Keratinocyte (primary cell): ENCODE results near the gene PSD2. TPM values are rescaled to one million over a fixed set of nuclear protein-coding genes. Genes with fewer than 3 reads are reported as not detected.

Experiments used
- DNase-seq: peaks from one replicate; pipeline ENCODE4 v3.0.0-alpha.2; 2011; ENCODE audit warnings: low read depth, missing footprints, low spot score
- FAIRE-seq: peaks from 2 replicates; lab custom pipeline; 2011; peaks lifted over from hg19 to GRCh38; lab: Jason Lieb, UNC
- H2AFZ ChIP-seq: 2 replicates; pipeline ENCODE4 v1.6.0; 2012; ENCODE audit warnings: low read length, control low read depth, inconsistent platforms; ENCODE audit not compliant: control insufficient read depth
- H3K27ac ChIP-seq: 2 replicates; pipeline ENCODE4 v1.5.1; 2011; ENCODE audit warnings: low read length; ENCODE audit not compliant: control insufficient read depth, insufficient read depth
- H3K27me3 ChIP-seq: 3 replicates; pipeline ENCODE4 v1.6.0; 2011; ENCODE audit warnings: low read length; ENCODE audit not compliant: control insufficient read depth, insufficient read depth; ENCODE audit errors: extremely low read depth
- H3K36me3 ChIP-seq, 2 experiments: 2 replicates in 1 of 2; 3 replicates in 1 of 2; pipeline ENCODE4 v1.5.1; 2011; ENCODE audit warnings: low read length in 2 of 2, mild to moderate bottlenecking in 1 of 2; ENCODE audit not compliant: control insufficient read depth in 2 of 2, insufficient read depth in 2 of 2; ENCODE audit errors: extremely low read depth in 1 of 2
- H3K4me1 ChIP-seq: 3 replicates; pipeline ENCODE4 v1.5.1; 2011; ENCODE audit warnings: low read length; ENCODE audit not compliant: control insufficient read depth, insufficient read depth; ENCODE audit errors: extremely low read depth
- H3K4me2 ChIP-seq: 3 replicates; pipeline ENCODE4 v1.6.0; 2011; ENCODE audit warnings: low read depth, low read length; ENCODE audit not compliant: control insufficient read depth, insufficient read depth; ENCODE audit errors: extremely low read depth
- H3K4me3 ChIP-seq, 3 experiments: fragments of 200-600 bp in 1 of 3; sonication (generic) in 1 of 3; 2 replicates in 2 of 3; 3 replicates in 1 of 3; pipeline ENCODE4 v1.5.1; 2011 to 2016; ENCODE audit warnings: low read length in 3 of 3, mild to moderate bottlenecking in 3 of 3, control low read depth in 2 of 3, inconsistent platforms in 1 of 3, low read depth in 1 of 3, mixed read lengths in 1 of 3, mixed run types in 1 of 3, moderate library complexity in 1 of 3; ENCODE audit not compliant: control insufficient read depth in 2 of 3, insufficient read depth in 2 of 3; ENCODE audit errors: extremely low read depth in 1 of 3
- H3K79me2 ChIP-seq: 2 replicates; pipeline ENCODE4 v1.6.0; 2012; ENCODE audit warnings: low read length; ENCODE audit not compliant: control insufficient read depth, insufficient read depth
- H3K9ac ChIP-seq: 3 replicates; pipeline ENCODE4 v1.6.0; 2011; ENCODE audit warnings: low read length; ENCODE audit not compliant: control insufficient read depth, insufficient read depth; ENCODE audit errors: extremely low read depth
- H3K9me1 ChIP-seq: 3 replicates; pipeline ENCODE4 v1.6.0; 2011; ENCODE audit warnings: low read length; ENCODE audit not compliant: control insufficient read depth, insufficient read depth; ENCODE audit errors: extremely low read depth
- H3K9me3 ChIP-seq: 2 replicates; pipeline ENCODE4 v1.5.1; 2012; ENCODE audit warnings: low read depth, low read length; ENCODE audit not compliant: control insufficient read depth
- H4K20me1 ChIP-seq: 3 replicates; pipeline ENCODE4 v1.6.0; 2011; ENCODE audit warnings: low read length; ENCODE audit not compliant: control insufficient read depth, insufficient read depth; ENCODE audit errors: extremely low read depth
- EZH2 ChIP-seq: IDR thresholded peaks from one replicate; pipeline ENCODE4 v1.6.1; 2012; ENCODE audit warnings: inconsistent platforms, mild to moderate bottlenecking, low read length, moderate library complexity
- dilution Hi-C: fragments of 300-500 bp; cut with MboI; formaldehyde crosslinking; loops from one replicate; pipeline ENCODE4 v1.7.0; 2020; ENCODE audit warnings: low sequenced_read_pairs; ENCODE audit not compliant: extremely low pct_ligation_motif_present
- polyA plus RNA-seq, 5 experiments: library from polyadenylated mRNA; depleted of rRNA in 3 of 5; stranded (reverse) in 3 of 5; stranded (forward) in 1 of 5; unstranded in 1 of 5; fragments of >200 nt; gene quantifications; 1 replicate in 1 of 5; 2 replicates in 3 of 5; 3 replicates in 1 of 5; pipeline versions ENCODE4 v1.2.1 to v1.2.3, GENCODE V29; 2011 to 2012; ENCODE audit warnings: missing spikeins in 2 of 5, low read depth in 1 of 5, low replicate concordance in 1 of 5
- TF ChIP-seq, protein P1 (sequence below), 3 experiments: IDR thresholded peaks in 1 of 3; conservative IDR thresholded peaks in 1 of 3; optimal IDR thresholded peaks in 1 of 3; 2 replicates in 2 of 3; 3 replicates in 1 of 3; pipeline versions ENCODE3 to v1.5.1; 2011; ENCODE audit warnings: low read length in 3 of 3, mild to moderate bottlenecking in 3 of 3, moderate library complexity in 2 of 3, control low read depth in 1 of 3, inconsistent platforms in 1 of 3; ENCODE audit not compliant: insufficient read depth in 2 of 3; ENCODE audit errors: extremely low read depth in 1 of 3

PSD2 gene
- polyA plus RNA-seq, 1 donor (not counting 4 experiments of a cell fraction or from before 2014, with no cell fraction given), result not detected

- peaks cover 17% of the 10 kb centered on the region for H3K4me1 ChIP-seq
- dilution Hi-C loops, result no loop called here
- H3K27ac ChIP-seq, result no peak overlapping the region
- no peak for DNase-seq
- H3K4me2 ChIP-seq, result peak overlapping the region; percentile 53
- H3K36me3 ChIP-seq, result no peaks in the 10 kb centered on the region
- no peaks in the 10 kb centered on the region for H3K9me1 ChIP-seq
- H3K9ac ChIP-seq, result no peak overlapping the region
- no peak for FAIRE-seq
- no peaks in the 10 kb centered on the region for H3K79me2 ChIP-seq
- TF ChIP-seq, protein P1, sequence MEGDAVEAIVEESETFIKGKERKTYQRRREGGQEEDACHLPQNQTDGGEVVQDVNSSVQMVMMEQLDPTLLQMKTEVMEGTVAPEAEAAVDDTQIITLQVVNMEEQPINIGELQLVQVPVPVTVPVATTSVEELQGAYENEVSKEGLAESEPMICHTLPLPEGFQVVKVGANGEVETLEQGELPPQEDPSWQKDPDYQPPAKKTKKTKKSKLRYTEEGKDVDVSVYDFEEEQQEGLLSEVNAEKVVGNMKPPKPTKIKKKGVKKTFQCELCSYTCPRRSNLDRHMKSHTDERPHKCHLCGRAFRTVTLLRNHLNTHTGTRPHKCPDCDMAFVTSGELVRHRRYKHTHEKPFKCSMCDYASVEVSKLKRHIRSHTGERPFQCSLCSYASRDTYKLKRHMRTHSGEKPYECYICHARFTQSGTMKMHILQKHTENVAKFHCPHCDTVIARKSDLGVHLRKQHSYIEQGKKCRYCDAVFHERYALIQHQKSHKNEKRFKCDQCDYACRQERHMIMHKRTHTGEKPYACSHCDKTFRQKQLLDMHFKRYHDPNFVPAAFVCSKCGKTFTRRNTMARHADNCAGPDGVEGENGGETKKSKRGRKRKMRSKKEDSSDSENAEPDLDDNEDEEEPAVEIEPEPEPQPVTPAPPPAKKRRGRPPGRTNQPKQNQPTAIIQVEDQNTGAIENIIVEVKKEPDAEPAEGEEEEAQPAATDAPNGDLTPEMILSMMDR (optimal IDR thresholded peaks at IDR 0.05 in 1 of 3, IDR thresholded peaks at IDR 0.05 in 1 of 3, conservative IDR thresholded peaks at IDR 0.05 in 1 of 3; ENCODE audit: extremely low read depth in 1 of 3, insufficient read depth in 2 of 3, low read length in 3 of 3), result no peak
- peak; percentile 91 for TF ChIP-seq EZH2
- no peaks in the 10 kb centered on the region for H3K9me3 ChIP-seq
- H3K27me3 ChIP-seq, result peaks cover 67% of the 10 kb centered on the region
- no peaks in the 10 kb centered on the region for H4K20me1 ChIP-seq
- no peak overlapping the region for H2AFZ ChIP-seq
- peak overlapping the region in 2 of 3 experiments; percentile 7 to 26 for H3K4me3 ChIP-seq
Observed at GRCh38 chr5:139747583-139748504, 47.8 kb upstream of the PSD2 start.

GRCh38 chr5:139748505-139748826, 47.1 kb upstream of the PSD2 start:
- Histone ChIP-seq H3K9me1 (no peaks in the 10 kb centered on the region), H3K4me3 (no peak overlapping the region), H3K9me3 (no peaks in the 10 kb centered on the region), H3K9ac (no peak overlapping the region), H3K79me2 (no peaks in the 10 kb centered on the region), H3K4me1 (peaks cover 22% of the 10 kb centered on the region), H3K27me3 (peaks cover 67% of the 10 kb centered on the region), H2AFZ (no peak overlapping the region), H4K20me1 (no peaks in the 10 kb centered on the region), H3K27ac (no peak overlapping the region), H3K36me3 (no peaks in the 10 kb centered on the region), H3K4me2 (no peak overlapping the region)
- FAIRE-seq, result no peak
- no peak for DNase-seq
- dilution Hi-C loops, result no loop called here
- no peak for TF ChIP-seq EZH2
- TF ChIP-seq, protein P1 (optimal IDR thresholded peaks at IDR 0.05 in 1 of 3, IDR thresholded peaks at IDR 0.05 in 1 of 3, conservative IDR thresholded peaks at IDR 0.05 in 1 of 3; ENCODE audit: extremely low read depth in 1 of 3, insufficient read depth in 2 of 3, low read length in 3 of 3), result no peak
